HUDEP-2 (cell line): Measurements from ENCODE around the gene KREMEN1.

Experiments used
- DNase-seq, 76 experiments: peaks; one replicate each; lab custom pipeline; 2025; ENCODE audit not compliant: unreplicated experiment in 76 of 76; lab: John Stamatoyannopoulos, UW

KREMEN1 gene

DNA sequence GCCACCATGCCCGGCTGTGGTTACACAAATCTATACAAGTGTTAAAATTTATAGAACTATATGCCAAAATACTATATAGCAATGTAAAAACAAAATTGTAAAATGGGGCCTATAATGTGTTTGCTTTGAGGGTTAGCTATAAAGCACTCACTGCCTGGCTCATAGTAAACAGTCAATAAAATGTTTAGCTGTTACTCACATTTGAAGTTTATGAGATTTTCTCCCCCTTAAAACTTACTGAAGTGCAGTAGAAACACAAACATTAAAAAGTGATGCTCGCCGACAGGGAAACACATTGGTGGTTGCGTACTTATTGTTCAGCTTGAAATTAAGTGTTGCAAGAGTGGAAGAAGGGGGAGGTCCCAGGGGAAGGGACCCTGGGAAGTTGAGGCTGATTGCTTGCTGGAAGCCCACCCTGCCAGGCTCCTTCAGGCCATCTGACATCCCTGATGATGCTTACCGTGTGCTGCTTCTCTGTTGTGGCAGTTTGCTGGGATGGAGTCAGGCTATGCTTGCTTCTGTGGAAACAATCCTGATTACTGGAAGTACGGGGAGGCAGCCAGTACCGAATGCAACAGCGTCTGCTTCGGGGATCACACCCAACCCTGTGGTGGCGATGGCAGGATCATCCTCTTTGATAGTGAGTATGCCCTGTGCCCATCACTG is 52.1 kb downstream of the KREMEN1 start:
- DNase-seq: no peak

DNA sequence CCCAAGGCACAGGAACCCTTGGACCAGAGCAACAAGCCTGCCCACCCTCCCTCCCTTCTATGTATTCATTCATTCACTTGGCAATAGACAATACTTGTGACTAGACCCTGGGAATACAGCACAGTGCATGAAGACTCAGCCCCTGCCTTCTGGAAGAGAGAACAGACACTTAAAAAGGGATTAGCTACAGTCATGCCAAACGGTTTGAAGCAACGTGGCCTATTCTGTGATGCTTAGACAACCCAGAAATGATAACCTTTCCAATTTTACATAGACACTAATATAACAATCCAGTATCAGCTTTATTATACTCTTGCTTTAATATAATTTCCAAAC is 52.6 kb downstream of the KREMEN1 start:
- DNase-seq: no peak

DNA sequence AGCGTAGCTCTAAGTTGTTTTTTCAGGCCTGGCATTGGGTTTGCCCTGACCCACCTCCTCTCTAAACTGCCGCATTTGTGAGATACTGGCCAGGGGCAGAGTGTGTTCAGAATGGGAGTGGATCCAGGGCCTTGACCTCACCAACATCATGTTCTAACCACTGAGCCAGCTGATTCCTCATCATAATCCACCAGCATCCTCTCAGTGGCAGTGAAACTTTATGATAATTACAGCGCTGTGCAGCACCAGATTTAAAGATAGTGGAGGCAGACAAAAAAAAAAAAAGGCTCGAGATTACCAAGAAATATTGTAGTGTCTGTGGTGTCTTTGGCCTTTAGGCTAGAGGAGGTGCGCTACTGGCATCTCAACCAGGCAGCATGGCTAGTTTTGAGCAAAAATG is 53.0 kb downstream of the KREMEN1 start:
- peak in 55 of 76 experiments; percentile 9 to 82 (median 45) for DNase-seq

DNA sequence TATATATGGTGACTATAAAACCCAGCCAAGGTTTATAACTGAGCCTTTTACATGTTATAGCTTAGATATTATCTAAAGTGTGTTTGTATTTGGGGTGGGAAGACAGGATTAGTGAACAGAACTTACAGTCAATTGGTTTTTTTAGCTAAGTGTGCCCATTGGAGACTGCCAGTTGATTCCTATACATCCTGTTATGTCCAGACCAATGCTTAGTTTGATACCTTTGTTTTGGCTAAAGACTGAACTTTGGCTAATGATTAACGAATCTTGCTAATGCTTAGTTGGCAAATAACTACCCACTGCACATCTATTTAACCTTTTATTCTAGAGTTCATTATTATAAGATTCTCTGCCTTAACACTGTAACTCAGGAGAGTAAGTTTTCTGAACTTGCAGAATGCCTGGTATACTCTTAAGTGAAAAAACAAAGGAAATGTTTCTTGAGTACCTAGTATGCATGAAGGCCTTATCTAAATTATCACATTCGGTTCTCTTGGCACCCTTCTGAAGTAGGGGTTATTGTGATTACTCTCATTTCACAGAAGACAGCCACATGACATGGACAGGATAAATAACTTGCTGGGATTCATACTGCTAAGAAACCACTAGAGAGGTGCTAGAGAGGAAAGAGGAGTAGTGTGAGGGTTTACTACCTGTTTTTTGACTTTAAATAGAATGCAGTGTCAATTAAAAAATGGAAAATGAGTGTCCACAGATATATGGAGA is 54.0 kb downstream of the KREMEN1 start:
- DNase-seq: peak in 27 of 76 experiments; percentile 13 to 70 (median 40)

DNA sequence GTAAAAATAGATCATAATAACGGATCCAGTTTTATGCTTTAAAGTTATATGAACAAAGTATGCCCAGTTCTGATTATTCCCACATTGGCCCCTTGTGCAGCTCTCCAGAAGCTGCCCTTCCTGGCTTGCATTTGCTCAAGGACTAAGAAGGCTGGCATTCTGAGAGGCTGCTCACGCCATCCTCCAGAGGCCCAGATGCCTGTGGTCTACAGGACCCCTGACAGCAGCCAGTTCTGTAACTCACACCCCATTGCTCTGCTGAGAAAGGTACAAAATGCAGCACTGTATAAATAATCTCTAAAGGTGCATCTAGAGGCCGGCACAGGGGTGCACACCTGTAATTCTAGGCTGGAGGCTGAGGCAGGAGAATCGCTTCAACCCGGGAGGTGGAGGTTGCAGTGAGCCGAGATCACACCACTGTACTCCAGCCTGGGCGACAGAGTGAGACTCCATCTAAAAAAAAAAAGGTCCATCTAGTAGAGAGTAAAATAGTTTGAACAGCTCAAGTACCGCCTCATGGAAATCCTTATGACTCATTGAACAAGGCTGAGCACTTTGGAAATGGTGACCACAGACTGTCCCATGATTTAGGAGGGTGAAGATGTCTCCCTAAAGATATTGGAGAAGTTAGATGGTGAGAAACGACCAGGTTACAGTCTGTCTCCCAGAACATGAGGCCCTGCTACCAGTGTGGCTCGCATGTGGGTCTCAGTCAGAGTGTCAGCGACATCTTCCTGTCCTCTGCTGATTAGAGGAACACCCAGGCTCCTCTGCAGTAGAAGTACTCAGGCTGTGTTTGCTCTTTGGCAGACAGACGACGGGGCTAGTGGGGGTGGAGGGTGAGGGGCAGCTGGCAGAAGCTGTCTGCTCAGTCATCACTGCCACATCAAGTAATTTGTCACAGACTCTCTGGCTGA is 56.3 kb downstream of the KREMEN1 start:
- DNase-seq: peak in 45 of 76 experiments; percentile 9 to 71 (median 34)

DNA sequence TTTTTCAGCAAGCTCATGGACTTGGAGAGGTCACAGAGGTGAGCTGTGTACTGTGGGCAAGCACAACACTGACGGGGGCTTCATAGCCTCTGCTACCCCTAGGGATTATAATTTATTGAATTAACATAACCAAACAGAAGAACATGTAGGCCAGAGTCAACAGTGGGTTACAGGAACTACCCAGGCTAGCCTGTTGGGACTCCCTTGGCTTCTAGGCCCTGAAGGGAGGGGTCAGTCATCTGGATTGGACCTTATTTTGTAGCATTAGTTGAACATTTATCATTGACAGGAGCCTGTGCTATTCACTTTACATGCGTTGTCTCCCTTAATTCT is 56.9 kb downstream of the KREMEN1 start:
- no peak for DNase-seq

DNA sequence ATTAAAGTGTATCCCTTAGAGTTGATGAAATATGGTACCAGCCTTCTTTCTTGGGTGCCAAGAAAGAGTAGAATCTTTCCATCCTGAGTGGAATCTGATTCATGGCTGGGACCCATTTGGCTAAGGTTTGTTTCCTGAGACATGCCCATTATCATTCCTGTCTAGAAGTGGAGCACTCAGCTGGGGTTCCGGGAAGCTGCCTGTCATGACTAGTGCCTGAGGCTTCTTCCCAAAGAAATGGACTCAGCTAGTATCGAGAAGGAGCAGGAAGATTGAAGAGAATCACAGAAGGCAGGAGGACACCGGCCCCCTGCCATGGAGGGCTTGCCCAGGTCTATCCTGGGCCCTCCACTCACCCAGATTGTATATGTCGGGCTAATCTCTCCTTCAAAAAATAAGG is 57.6 kb downstream of the KREMEN1 start:
- DNase-seq: no peak

DNA sequence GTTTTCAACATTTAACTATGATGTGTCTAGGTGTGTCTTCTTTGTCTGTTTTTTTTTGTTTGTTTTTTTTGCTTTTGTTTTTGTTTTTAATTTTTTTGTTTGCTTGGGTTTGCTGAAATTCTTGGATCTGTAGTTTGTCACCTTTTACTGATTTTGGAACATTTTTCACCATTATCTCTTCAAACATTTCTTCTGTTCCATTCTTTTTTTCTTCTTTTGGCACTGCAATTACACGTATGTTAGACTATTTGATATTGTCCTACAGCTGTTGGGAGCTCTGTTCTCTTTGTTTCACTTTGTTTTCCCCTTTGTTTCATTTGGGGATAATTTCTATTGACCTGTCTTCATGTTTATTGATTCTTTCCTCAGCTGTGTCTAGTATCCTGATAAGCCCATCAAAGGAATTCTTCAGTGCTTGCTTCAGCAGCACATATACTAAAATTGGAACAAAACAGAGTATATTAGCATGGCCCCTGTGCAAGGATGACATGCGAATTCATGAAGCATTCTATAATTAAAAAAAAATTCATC is 60.8 kb downstream of the KREMEN1 start:
- no peak for DNase-seq

DNA sequence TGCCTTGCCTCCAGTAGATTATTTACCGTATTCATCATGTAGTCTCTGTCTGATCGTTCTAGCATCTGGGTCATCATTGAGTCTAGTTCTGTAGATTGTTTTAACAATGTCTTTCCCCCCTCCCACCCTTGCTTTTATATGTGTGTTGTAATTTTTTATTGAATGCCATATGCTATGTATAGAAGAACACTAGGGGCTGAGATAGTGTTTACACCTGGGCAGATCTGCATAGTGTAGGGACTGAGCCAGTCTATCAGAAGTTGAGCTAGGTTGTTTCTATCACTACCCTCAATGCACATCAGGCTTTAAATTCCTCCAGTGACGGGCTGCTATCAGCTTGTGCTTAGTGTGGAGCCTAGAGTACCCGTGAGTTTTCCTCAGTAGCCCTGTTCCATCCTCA is 61.6 kb downstream of the KREMEN1 start:
- no peak for DNase-seq

DNA sequence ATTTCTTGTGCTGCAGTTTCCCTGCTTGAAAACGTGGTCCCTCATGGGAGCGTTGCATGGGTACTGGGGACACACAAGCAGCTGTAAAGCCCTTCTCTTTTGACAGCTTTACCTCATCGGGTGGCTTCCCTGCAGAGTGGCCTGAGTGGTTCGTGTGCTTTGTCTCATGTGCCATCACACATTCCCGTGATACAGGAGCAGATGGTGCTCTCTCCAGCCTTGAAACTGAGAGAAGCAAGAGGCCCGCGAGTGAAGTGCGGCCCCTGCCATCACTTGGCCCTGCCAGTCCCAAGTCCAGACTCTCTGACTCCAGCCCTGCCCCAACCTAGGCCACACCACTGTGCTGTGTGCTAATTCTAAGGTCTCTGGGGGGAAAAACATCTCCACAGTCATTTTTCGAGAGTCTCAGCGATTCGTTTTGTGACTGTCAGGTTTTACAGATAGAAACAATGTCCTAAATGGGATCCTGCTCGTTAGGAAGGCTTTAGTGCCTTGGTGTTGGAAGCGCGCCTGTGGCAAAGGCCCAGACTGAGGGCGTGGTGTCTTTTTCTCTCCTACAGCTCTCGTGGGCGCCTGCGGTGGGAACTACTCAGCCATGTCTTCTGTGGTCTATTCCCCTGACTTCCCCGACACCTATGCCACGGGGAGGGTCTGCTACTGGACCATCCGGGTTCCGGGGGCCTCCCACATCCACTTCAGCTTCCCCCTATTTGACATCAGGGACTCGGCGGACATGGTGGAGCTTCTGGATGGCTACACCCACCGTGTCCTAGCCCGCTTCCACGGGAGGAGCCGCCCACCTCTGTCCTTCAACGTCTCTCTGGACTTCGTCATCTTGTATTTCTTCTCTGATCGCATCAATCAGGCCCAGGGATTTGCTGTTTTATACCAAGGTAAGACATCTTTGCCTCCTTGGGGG is 64.2 kb downstream of the KREMEN1 start:
- peak in 2 of 76 experiments; percentile 13 to 20 for DNase-seq

DNA sequence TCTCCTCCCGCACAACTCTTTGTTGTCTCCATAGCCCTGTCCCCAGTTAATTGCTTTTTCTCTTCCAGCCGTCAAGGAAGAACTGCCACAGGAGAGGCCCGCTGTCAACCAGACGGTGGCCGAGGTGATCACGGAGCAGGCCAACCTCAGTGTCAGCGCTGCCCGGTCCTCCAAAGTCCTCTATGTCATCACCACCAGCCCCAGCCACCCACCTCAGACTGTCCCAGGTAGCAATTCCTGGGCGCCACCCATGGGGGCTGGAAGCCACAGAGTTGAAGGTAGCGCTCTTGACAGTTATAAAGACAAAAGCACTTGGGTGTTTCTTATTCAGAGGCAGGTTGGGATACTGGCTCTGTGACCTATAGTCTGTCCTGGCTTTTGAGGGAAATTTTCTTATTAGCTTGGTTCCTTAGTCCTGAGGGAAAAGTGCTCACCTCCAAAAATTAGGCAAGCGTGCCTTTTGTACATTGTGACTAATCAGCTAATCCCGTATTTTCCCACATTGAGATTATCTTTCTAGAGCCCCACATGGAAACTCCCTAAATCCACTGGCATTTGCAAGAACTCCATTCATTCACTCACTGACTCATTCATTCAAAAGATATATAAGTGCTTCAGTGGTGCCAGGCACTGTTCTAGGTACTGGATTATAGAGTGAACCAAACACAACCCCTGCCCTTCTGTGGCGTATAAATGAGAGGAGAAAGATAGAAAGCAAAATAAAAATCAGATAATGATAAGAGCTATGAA is 65.9 kb downstream of the KREMEN1 start:
- DNase-seq: no peak

DNA sequence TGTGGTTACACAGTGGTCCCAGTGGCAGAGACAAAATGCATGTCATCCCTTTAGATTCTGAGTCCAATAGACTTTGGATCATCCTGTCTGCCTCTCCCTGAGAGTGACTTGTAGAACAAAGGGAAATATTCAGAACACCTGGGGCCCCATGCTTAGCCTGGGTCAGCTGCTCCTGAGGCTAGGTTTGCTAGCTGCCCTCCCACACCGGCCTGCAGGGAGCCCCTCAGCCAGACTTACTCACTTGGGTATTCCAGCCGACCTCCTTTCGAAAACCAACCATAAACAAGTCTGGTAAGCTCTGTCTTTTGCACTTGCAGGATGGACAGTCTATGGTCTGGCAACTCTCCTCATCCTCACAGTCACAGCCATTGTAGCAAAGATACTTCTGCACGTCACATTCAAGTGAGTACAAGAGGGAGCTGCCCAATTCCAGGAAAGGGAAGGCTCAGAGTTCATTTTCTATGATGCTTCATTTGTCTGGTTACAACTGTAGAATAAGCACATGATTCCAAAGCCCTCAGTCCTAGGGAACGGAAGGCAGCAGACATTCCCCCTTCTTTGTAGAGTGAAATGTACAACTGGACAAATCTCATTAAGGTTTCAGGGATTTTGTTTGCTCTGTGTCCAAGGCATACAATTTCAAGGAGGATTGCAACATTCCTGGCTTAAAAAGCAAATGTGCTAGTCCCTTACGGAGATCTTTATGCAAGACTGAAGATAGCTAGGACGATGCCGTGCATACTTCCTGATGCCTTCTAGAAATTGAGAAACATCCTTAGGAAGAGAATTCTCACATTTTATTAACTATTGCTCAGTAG is 67.3 kb downstream of the KREMEN1 start:
- DNase-seq: no peak

DNA sequence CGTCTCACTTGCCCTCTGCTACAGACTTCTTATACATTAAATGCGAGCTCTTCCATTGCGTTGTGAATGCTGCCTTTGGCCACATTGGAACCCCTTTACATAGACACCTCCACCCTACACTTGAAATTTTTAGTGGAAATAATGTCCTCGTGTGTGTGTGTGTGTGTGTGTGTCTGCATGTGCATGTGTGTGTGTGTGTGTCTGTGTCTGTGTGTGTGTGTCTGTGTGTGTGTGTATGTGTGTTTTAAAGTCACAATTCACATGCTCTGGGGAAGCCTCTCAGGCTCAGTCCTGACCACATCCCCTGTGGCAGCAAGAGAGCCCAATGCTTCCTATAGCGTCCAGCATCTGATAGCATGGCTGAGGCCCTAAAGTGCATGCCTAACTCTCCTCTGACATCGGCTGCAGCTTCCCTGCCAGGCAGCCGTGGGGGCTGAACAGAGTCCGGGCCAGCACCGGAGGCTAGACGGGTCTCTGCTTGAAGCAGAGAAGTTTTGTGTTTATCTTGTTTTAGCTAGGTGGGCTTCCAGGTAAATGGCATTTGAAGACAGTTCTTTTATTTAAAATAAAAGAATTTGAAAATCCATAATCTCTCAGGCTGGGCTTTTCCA is 68.3 kb downstream of the KREMEN1 start:
- DNase-seq: no peak

DNA sequence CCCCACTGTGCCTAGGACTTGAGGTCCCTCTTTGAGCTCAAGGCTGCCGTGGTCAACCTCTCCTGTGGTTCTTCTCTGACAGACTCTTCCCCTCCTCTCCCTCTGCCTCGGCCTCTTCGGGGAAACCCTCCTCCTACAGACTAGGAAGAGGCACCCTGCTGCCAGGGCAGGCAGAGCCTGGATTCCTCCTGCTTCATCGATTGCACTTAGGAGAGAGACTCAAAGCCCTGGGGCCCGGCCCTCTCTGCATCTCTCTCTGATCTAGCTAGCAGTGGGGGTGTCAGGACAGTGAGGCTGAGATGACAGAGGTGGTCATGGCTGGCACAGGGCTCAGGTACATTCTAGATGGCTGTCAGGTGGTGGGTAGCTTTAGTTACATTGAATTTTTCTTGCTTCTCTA is 69.3 kb downstream of the KREMEN1 start:
- DNase-seq: no peak

DNA sequence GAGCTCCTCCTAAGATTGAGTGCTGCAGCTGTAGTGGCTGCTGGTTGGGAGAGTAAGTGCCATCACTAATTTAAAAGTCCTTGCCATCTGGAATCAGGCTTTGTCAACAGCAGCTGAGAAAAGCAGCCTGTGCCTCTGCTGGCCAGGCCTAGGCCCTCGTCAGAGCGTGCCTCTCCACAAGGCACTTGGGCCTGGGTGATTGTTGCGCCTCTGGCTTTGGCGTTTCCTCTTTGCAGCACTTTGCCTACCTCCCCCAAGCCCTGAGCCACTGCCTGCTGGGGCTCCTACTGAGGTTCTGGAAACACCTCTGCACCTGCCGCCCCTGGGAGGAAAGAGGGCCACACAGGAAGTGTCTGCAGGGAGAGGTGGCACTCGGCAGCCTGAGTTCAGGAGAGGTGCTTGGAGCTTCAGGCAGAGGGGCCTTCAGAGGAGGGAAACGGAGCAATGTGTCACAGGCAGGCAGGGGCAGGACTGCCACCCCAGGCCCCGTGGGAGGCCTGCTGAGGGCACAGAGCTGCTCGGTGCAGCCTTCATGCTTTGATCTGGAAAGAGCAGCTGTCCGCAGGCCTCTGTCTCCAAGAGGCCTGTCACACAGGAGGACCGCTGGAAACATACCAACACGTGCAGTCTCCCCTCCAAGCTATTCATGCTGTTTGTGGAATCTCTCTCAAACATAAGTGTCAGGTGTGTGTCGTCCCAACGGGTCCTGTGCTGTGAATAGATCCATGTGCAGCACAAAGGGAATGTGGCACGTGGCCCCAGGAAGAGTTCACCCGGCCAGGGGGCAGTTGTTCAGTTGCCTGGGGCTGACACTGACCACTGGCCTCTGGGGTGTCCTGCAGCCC is 71.3 kb downstream of the KREMEN1 start:
- no peak for DNase-seq

DNA sequence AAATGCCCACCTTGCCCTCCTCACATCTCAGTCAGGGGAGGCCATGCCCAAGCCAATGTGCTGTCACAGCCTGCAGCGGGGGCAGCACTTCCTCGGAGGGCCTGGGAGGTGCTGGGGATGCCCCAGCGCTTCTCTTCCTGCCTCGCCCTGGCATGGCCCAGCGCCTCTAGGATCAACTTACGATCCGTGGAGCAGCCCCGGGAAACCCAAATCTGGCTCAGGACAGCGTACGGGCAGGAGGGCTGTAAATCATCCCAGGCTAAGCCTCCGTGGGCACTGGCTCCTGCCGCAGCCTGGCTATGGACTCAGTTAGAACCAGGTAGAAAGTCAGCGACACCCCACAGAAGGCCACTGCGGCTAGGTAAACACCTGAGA is 71.9 kb downstream of the KREMEN1 start:
- DNase-seq: no peak

DNA sequence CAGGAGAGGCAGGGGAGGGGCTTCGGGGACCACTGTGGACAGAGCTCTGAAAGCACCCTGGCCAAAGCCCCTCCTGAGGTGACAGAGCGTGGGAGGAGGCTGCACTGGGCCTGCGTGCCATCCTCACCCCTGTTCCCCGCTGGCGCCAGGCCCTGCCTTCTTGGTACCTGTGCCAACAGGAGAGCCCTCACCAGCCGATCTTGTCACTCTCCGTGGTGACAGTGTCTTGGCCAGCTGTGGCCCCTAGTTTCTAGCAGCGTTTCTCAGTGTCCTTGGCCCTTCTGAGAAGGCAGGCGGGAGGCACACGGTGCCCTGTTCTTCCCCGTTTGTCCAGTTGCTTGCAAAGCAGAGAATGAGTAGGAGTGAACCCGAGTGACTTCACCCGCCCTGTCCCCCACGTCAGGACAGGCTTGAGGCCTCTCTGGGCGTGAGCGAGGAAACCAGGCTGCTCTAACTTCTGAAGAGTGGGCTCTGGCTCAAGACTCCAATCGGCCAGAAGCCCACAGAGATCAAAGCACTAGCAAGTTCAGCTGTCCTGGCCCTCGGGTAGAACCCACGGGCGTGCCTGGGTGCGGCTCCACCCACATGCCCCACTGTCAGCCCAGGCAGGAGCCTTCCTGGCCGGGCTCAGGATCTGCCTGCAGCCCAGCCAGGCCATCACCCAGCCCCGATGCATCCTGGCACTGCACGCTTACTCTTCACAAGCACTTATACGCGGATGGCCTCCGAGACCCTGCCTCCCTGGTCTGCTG is 72.7 kb downstream of the KREMEN1 start:
- DNase-seq: peak in 26 of 76 experiments; percentile 9 to 49 (median 30)
